H1 (cell line): ENCODE measurements around the gene TTI1.

Experiments used
- CHD2 ChIP-seq: IDR thresholded peaks from 2 replicates; pipeline ENCODE4 v1.6.1; 2012; ENCODE audit warnings: low read length, improper control_type of control experiment
- CTCF ChIP-seq, 3 experiments: IDR thresholded peaks; 1 replicate in 2 of 3; 2 replicates in 1 of 3; pipeline versions ENCODE4 v1.5.1 to v1.6.1; 2011; ENCODE audit warnings: low read length in 3 of 3, mild to moderate bottlenecking in 3 of 3, inconsistent platforms in 2 of 3, low read depth in 1 of 3, moderate library complexity in 1 of 3; ENCODE audit not compliant: insufficient read depth in 1 of 3; ENCODE audit errors: control extremely low read depth in 1 of 3
- EZH2 ChIP-seq: fragments of 200-600 bp; sonication (generic); IDR thresholded peaks from 2 replicates; pipeline ENCODE4 v1.7.1; 2012; ENCODE audit warnings: low read depth, mild to moderate bottlenecking, moderate library complexity, low read length, inconsistent platforms; ENCODE audit not compliant: severe bottlenecking
- MAX ChIP-seq: IDR thresholded peaks from 2 replicates; pipeline ENCODE4 v1.6.1; 2012; ENCODE audit warnings: inconsistent platforms
- POLR2A ChIP-seq, 2 experiments: IDR thresholded peaks; 1 replicate in 1 of 2; 2 replicates in 1 of 2; pipeline ENCODE4 v1.6.1; 2011; ENCODE audit warnings: low read depth in 2 of 2, low read length in 2 of 2, mild to moderate bottlenecking in 2 of 2; ENCODE audit errors: control extremely low read depth in 1 of 2
- POLR2AphosphoS5 ChIP-seq: IDR thresholded peaks from 2 replicates; pipeline ENCODE4 v1.6.1; 2011; ENCODE audit warnings: low read depth, low read length
- TEAD4 ChIP-seq: IDR thresholded peaks from 2 replicates; pipeline ENCODE4 v1.6.1; 2012; ENCODE audit warnings: low read depth, low read length, inconsistent platforms, mixed read lengths
- USF2 ChIP-seq: IDR thresholded peaks from 2 replicates; pipeline ENCODE4 v1.6.1; 2011; ENCODE audit warnings: low read length, improper control_type of control experiment

GRCh38 chr20:38078084-38078483 lies 44.8 kb upstream of the TTI1 start:
- TF ChIP-seq POLR2A (IDR thresholded peaks at IDR 0.05; ENCODE audit: control extremely low read depth in 1 of 2, low read depth in 2 of 2, low read length in 2 of 2) (no peak), POLR2AphosphoS5 (no peak), MAX (no peak), CTCF (IDR thresholded peaks at IDR 0.05; ENCODE audit: control extremely low read depth in 1 of 3, insufficient read depth in 1 of 3, low read depth in 1 of 3, low read length in 3 of 3) (no peak), USF2 (no peak), EZH2 (no peak), TEAD4 (no peak), CHD2 (no peak)
